T-cell (primary cell): ENCODE measurements around the gene PTPRA. TPM values are rescaled to one million over a fixed set of nuclear protein-coding genes. Genes with fewer than 3 reads are reported as not detected.
"Not testable (repeated sequence)": the region's sequence is repeated elsewhere in the genome, so short reads cannot be mapped to it uniquely, and the experiment has no call there.

Experiments used
- ATAC-seq, 4 experiments: fragments of 200-7000 bp in 3 of 4; fragments of 150-1000 bp in 1 of 4; cut with Tn5 transposase; replicated peaks in 1 of 4; 1 replicate in 3 of 4; 2 replicates in 1 of 4; pipeline ENCODE4 v1.10.0; 2021; ENCODE audit warnings: moderate library complexity in 3 of 4, mild to moderate bottlenecking in 2 of 4, moderate number of reproducible peaks in 1 of 4
- CTCF ChIA-PET, 2 donors: fragments of 300-600 bp; sonication (Branson Sonifier 250); formaldehyde crosslinking; loops; one replicate each; lab custom pipeline; 2022; ENCODE audit warnings: antibody characterized with exemption in 2 of 2; lab: Charles Lee
- POLR2A ChIA-PET, 2 donors: fragments of 300-600 bp; sonication (Branson Sonifier 250); formaldehyde crosslinking; loops; one replicate each; lab custom pipeline; 2022; ENCODE audit warnings: antibody characterized with exemption in 2 of 2; lab: Charles Lee
- DNase-seq, 35 experiments: peaks; one replicate each; pipeline versions ENCODE4 v3.0.0 to v3.0.0-alpha.2; 2013 to 2023
- H3K27ac ChIP-seq: one replicate; pipeline ENCODE4 v1.5.1; 2013; ENCODE audit warnings: low read length
- H3K27me3 ChIP-seq, 2 experiments: replicated peaks in 1 of 2; 1 replicate in 1 of 2; 2 replicates in 1 of 2; pipeline versions ENCODE4 v1.6.1 to v1.7.0; 2013; ENCODE audit warnings: low read length in 1 of 2, mixed read lengths in 1 of 2; ENCODE audit not compliant: control insufficient read depth in 2 of 2, insufficient read depth in 2 of 2; ENCODE audit errors: extremely low read depth in 1 of 2
- H3K36me3 ChIP-seq, 2 donors: 1 replicate in 1 of 2; 2 replicates in 1 of 2; pipeline versions ENCODE4 v1.6.1 to v1.7.0; 2013; ENCODE audit warnings: low read length in 1 of 2; ENCODE audit not compliant: control insufficient read depth in 2 of 2, insufficient read depth in 1 of 2; ENCODE audit errors: extremely low read depth in 1 of 2
- H3K4me1 ChIP-seq, 2 experiments: 1 replicate in 1 of 2; 2 replicates in 1 of 2; pipeline versions ENCODE4 v1.6.1 to v1.7.0; 2013; ENCODE audit warnings: low read length in 2 of 2, mixed read lengths in 1 of 2; ENCODE audit not compliant: insufficient read depth in 2 of 2, control insufficient read depth in 1 of 2; ENCODE audit errors: extremely low read depth in 1 of 2
- H3K4me3 ChIP-seq, 2 donors: 1 replicate in 1 of 2; 2 replicates in 1 of 2; pipeline versions ENCODE4 v1.5.1 to v1.7.0; 2013; ENCODE audit warnings: mild to moderate bottlenecking in 2 of 2, low read length in 1 of 2, moderate library complexity in 1 of 2; ENCODE audit not compliant: control insufficient read depth in 1 of 2; ENCODE audit errors: extremely low read depth in 1 of 2
- H3K9me3 ChIP-seq: 2 replicates; pipeline ENCODE4 v1.7.0; 2013
- H3K27ac Mint-ChIP-seq, 2 donors: one replicate each; pipeline ENCODE4 v1.8.0; 2020 to 2021; ENCODE audit warnings: mild to moderate bottlenecking in 2 of 2, mixed read lengths in 2 of 2
- H3K27me3 Mint-ChIP-seq, 2 donors: one replicate each; pipeline ENCODE4 v1.8.0; 2021 to 2022; ENCODE audit warnings: mixed read lengths in 2 of 2
- H3K36me3 Mint-ChIP-seq: one replicate; pipeline ENCODE4 v1.8.0; 2021; ENCODE audit warnings: mixed read lengths
- H3K4me1 Mint-ChIP-seq, 3 donors: one replicate each; pipeline ENCODE4 v1.8.0; 2020 to 2022; ENCODE audit warnings: mixed read lengths in 3 of 3, mild to moderate bottlenecking in 1 of 3
- H3K4me3 Mint-ChIP-seq, 3 donors: one replicate each; pipeline ENCODE4 v1.8.0; 2020 to 2022; ENCODE audit warnings: mild to moderate bottlenecking in 3 of 3, mixed read lengths in 3 of 3, moderate library complexity in 3 of 3
- H3K9me3 Mint-ChIP-seq, 3 donors: one replicate each; pipeline ENCODE4 v1.8.0; 2020 to 2022; ENCODE audit warnings: mixed read lengths in 3 of 3
- WGBS: methylation state at CpG from one replicate; pipeline ENCODE4 v1.1.5; 2013; ENCODE audit warnings: missing lambda C conversion rate; ENCODE audit not compliant: insufficient coverage; 5-methylcytosine and 5-hydroxymethylcytosine counted together
- total RNA-seq, 35 experiments: library from RNA in 6 of 35; stranded (reverse) in 6 of 35; fragments of 120-200 nt in 1 of 35; gene quantifications; one replicate each; pipeline versions ENCODE4 v1.2.1 to v1.2.4 and lab custom pipeline; 2013 to 2026

Gene PTPRA
- total RNA-seq, 5 donors from 2014 or later (not counting 1 experiment from before 2014, with no cell fraction given), result 66.2 to 98.6 (median 71.5) TPM

- Mint-ChIP-seq H3K27ac (no peak overlapping the region), H3K4me1 (peaks cover 0 to 6% (median 3%) of the 10 kb centered on the region in 3 donors), H3K36me3 (peaks cover 40% of the 10 kb centered on the region), H3K9me3 (no peaks in the 10 kb centered on the region), H3K4me3 (no peak overlapping the region), H3K27me3 (no peaks in the 10 kb centered on the region)
- ChIA-PET CTCF (no interaction called here), POLR2A (interaction anchor here in 1 of 2 donors (0.5 to 0.6 kb wide), 2 partner anchors 111 to 145 kb away, joined by 3 read pairs; no protein-coding TSS in a partner anchor)
- no peak overlapping the region for H3K4me3 ChIP-seq
- peaks cover 8 to 54% of the 10 kb centered on the region in 2 donors for H3K36me3 ChIP-seq
- no peak overlapping the region for H3K27ac ChIP-seq
- WGBS, result 38% methylated on average over 1 of the region's 3 CpGs
- no peak for DNase-seq
- no peaks in the 10 kb centered on the region for H3K27me3 ChIP-seq
- no peak for ATAC-seq
- H3K9me3 ChIP-seq, result no peaks in the 10 kb centered on the region
- no peaks in the 10 kb centered on the region for H3K4me1 ChIP-seq
Measured at GRCh38 chr20:3011752-3012151, 138.5 kb downstream of the PTPRA start.

- H3K4me3 ChIP-seq, result no peak overlapping the region
- no peak overlapping the region for H3K27ac Mint-ChIP-seq
- no peak overlapping the region for H3K27ac ChIP-seq
- ChIA-PET POLR2A (no interaction called here), CTCF (interaction anchor here in 1 of 2 donors (0.5 kb wide), 1 partner anchor 45 kb away, joined by 4 read pairs; no protein-coding TSS in a partner anchor)
- no peaks in the 10 kb centered on the region for H3K9me3 ChIP-seq
- DNase-seq, result no peak
- no peaks in the 10 kb centered on the region for H3K9me3 Mint-ChIP-seq
- ATAC-seq, result no peak
- 100% methylated on average over 1 of the region's 5 CpGs for WGBS
- no peaks in the 10 kb centered on the region for H3K4me1 ChIP-seq
- peaks cover 0 to 6% (median 3%) of the 10 kb centered on the region in 3 donors for H3K4me1 Mint-ChIP-seq
- peaks cover 16 to 43% of the 10 kb centered on the region in 2 donors for H3K36me3 ChIP-seq
- H3K27me3 Mint-ChIP-seq, result no peaks in the 10 kb centered on the region
- H3K4me3 Mint-ChIP-seq, result no peak overlapping the region
- H3K27me3 ChIP-seq, result no peaks in the 10 kb centered on the region
- H3K36me3 Mint-ChIP-seq, result peaks cover 37% of the 10 kb centered on the region
Measured at GRCh38 chr20:3013771-3014170, 140.5 kb downstream of the PTPRA start.

GRCh38 chr20:3014179-3014578, 140.9 kb downstream of the PTPRA start:
- no peak for DNase-seq
- Mint-ChIP-seq H3K36me3 (peaks cover 33% of the 10 kb centered on the region), H3K9me3 (no peaks in the 10 kb centered on the region), H3K27ac (no peak overlapping the region), H3K4me1 (peaks cover 0 to 6% (median 3%) of the 10 kb centered on the region in 3 donors), H3K4me3 (no peak overlapping the region), H3K27me3 (no peaks in the 10 kb centered on the region)
- no peaks in the 10 kb centered on the region for H3K4me1 ChIP-seq
- ChIA-PET POLR2A (no interaction called here), CTCF (interaction anchor here in 1 of 2 donors (0.5 kb wide), 1 partner anchor 45 kb away, joined by 4 read pairs; no protein-coding TSS in a partner anchor)
- H3K27me3 ChIP-seq, result no peaks in the 10 kb centered on the region
- ATAC-seq, result no peak
- H3K4me3 ChIP-seq, result no peak overlapping the region
- 93% methylated on average over 4 of the region's 7 CpGs for WGBS
- no peaks in the 10 kb centered on the region for H3K9me3 ChIP-seq
- no peak overlapping the region for H3K27ac ChIP-seq
- peaks cover 16 to 42% of the 10 kb centered on the region in 2 donors for H3K36me3 ChIP-seq

DNA sequence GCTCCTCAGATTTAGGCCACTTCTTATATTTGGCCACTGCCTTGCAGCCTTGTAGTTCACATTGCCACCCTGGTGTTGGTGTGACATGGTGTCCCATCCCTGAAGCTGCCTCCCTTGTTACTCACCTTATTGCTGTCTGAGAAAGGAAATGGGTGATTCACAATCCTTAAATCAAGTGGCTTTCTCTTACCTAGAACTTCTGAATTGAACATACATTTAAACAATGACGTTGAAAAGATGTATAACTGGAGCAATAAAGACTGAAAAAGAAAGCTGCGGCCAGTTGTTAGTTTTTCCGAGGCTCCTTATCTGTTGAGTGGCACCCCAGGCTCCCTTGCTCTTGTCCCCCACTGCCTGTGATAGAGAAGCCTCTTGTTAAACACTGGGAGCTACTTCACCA, 141.4 kb downstream of the PTPRA start:
- no peaks in the 10 kb centered on the region for H3K27me3 ChIP-seq
- ChIA-PET POLR2A (no interaction called here), CTCF (no interaction called here)
- H3K4me3 Mint-ChIP-seq, result no peak overlapping the region
- H3K4me1 Mint-ChIP-seq, result peaks cover 0 to 6% (median 3%) of the 10 kb centered on the region in 3 donors
- peaks cover 16 to 37% of the 10 kb centered on the region in 2 donors for H3K36me3 ChIP-seq
- no peaks in the 10 kb centered on the region for H3K9me3 Mint-ChIP-seq
- DNase-seq (no peak), ATAC-seq (no peak)
- WGBS, result 90% methylated on average over 2 of the region's 3 CpGs
- no peaks in the 10 kb centered on the region for H3K9me3 ChIP-seq
- no peaks in the 10 kb centered on the region for H3K4me1 ChIP-seq
- H3K27ac Mint-ChIP-seq, result no peak overlapping the region
- no peak overlapping the region for H3K4me3 ChIP-seq
- H3K27ac ChIP-seq, result no peak overlapping the region
- no peaks in the 10 kb centered on the region for H3K27me3 Mint-ChIP-seq
- peaks cover 28% of the 10 kb centered on the region for H3K36me3 Mint-ChIP-seq

DNA sequence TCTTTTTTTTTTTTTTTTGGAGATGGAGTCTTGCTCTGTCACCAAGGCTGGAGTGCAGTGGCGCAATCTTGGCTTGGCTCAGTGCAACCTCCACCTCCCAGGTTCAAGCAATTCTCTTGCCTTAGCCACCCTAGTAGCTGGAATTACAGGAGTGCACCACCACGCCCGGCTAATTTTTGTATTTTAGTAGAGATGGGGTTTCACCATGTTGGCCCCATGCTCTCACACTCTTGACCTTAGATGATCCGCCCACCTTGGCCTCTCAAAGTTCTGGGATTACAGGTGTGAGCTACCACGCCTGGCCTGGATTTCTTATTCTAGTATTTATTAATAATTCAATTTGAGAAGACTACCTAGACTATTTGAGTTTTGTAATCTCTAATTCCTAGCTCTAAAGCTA, 142.0 kb downstream of the PTPRA start:
- H3K27ac ChIP-seq, H3K4me1 ChIP-seq, H3K9me3 ChIP-seq, CTCF ChIA-PET, DNase-seq, H3K4me3 ChIP-seq, POLR2A ChIA-PET, H3K27me3 ChIP-seq, H3K4me3 Mint-ChIP-seq, H3K27me3 Mint-ChIP-seq, H3K9me3 Mint-ChIP-seq, H3K27ac Mint-ChIP-seq, ATAC-seq, H3K4me1 Mint-ChIP-seq: not testable (repeated sequence)
- no CpG with 5 or more reads among the region's 5 CpGs for WGBS
- peaks cover 28% of the 10 kb centered on the region for H3K36me3 Mint-ChIP-seq
- peaks cover 16 to 33% of the 10 kb centered on the region in 2 donors for H3K36me3 ChIP-seq

GRCh38 chr20:3021327-3021726, 148.0 kb downstream of the PTPRA start:
- H3K4me3 Mint-ChIP-seq, result no peak overlapping the region
- no peaks in the 10 kb centered on the region for H3K4me1 Mint-ChIP-seq
- CTCF ChIA-PET, result interaction anchor here in 1 of 2 donors (1.2 kb wide), 1 partner anchor 20 kb away, joined by 4 read pairs; no protein-coding TSS in a partner anchor
- DNase-seq, result no peak
- Histone ChIP-seq H3K4me3 (no peak overlapping the region), H3K27ac (no peak overlapping the region), H3K27me3 (no peaks in the 10 kb centered on the region), H3K4me1 (no peaks in the 10 kb centered on the region), H3K9me3 (no peaks in the 10 kb centered on the region), H3K36me3 (peaks cover 26 to 56% of the 10 kb centered on the region in 2 donors)
- POLR2A ChIA-PET, result no interaction called here
- no peaks in the 10 kb centered on the region for H3K9me3 Mint-ChIP-seq
- ATAC-seq, result no peak
- no peak overlapping the region for H3K27ac Mint-ChIP-seq
- peaks cover 57% of the 10 kb centered on the region for H3K36me3 Mint-ChIP-seq
- H3K27me3 Mint-ChIP-seq, result no peaks in the 10 kb centered on the region
- WGBS, result 94% methylated on average over 4 of the region's 4 CpGs
